ENCODE measurements around the gene XPNPEP3. TPM values are rescaled to one million over a fixed set of nuclear protein-coding genes. Genes with fewer than 3 reads are reported as not detected.
"Not testable (repeated sequence)": the region's sequence is repeated elsewhere in the genome, so short reads cannot be mapped to it uniquely, and the experiment has no call there.

The XPNPEP3 gene
- total and polyA plus RNA-seq, 2 donors, result 5.1 to 11.0 TPM

DNA sequence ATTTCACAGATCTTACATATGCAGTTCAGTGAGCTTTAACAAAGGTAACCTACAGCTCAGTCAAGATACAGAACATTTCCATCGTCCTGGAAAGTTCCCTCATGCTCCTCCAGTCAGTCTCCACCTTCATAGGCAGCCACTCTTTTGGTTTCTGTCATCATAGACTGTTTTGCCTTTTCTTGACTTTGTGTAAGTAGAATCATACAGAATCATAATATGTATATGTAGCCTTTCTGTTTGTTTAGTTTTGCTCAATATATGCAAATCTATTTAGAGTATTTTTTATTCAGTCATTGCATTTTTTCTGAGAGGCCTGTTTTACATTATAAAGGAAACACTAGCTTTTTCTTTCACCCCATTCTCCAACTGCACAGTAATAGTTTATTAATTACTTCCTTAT lies 20.0 kb downstream of the XPNPEP3 start:
- 38% methylated on average over 1 of the region's 1 CpG for WGBS

DNA sequence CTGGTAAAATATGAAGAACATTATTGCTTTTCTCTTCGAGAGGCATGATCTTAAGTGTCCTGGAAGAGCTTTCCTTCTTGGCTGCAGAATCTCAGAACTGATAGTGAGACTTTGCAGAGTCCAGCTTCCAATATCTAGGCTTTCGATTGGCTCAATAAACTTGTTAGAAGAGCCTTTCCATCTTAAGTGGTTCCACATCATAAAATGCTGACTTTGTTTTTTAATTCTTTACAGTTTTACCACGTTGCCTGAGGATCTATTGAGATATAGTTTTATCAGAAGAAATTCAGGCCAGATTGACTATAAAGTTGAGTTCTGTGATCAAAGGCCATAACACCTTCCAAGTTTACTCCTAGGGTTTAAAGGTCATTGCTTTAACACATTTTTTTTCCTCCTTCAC lies 20.5 kb downstream of the XPNPEP3 start:
- Histone ChIP-seq H3K27ac (ENCODE audit: low read depth) (no peak overlapping the region), H3K4me1 (ENCODE audit: insufficient read depth) (no peaks in the 10 kb centered on the region), H3K36me3 (ENCODE audit: insufficient read depth) (peaks cover 2% of the 10 kb centered on the region), H3K4me3 (ENCODE audit: low read depth, low read length) (no peak overlapping the region)
- 34% methylated on average over 3 of the region's 3 CpGs for WGBS
- no peak for DNase-seq (ENCODE audit: extremely low spot score)

More for the DNA sequence above, 20.0 kb downstream of the XPNPEP3 start:
- Histone ChIP-seq H3K36me3 (ENCODE audit: insufficient read depth) (peaks cover 2% of the 10 kb centered on the region), H3K27ac (ENCODE audit: low read depth) (no peak overlapping the region), H3K4me3 (ENCODE audit: low read depth, low read length) (no peak overlapping the region), H3K4me1 (ENCODE audit: insufficient read depth) (no peaks in the 10 kb centered on the region)
- no peak for DNase-seq (ENCODE audit: extremely low spot score)

DNA sequence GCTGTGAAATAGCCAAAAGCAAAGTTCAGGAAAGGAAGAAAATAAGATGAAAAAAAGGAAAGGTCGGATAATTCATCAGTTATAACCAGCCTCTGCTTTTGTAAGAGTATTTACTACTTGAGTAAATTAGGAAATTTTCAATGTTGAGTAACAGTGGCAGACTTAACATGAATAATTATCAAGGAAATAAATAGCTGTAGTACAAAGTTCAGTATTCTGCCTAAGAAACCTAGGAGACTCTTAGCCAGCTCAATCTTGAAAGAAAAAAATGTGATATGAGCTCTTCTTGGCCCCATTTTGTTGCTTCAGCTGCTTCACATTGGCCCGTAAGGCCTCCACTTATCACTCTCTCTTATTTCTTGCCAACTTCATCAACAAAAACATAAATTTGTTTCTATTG lies 22.0 kb downstream of the XPNPEP3 start:
- peaks cover 2% of the 10 kb centered on the region for H3K36me3 ChIP-seq (ENCODE audit: insufficient read depth)
- H3K27ac ChIP-seq (ENCODE audit: low read depth), result no peak overlapping the region
- no peak overlapping the region for H3K4me3 ChIP-seq (ENCODE audit: low read depth, low read length)
- H3K4me1 ChIP-seq (ENCODE audit: insufficient read depth), result no peaks in the 10 kb centered on the region
- 91% methylated on average over 2 of the region's 2 CpGs for WGBS
- DNase-seq (ENCODE audit: extremely low spot score), result no peak

DNA sequence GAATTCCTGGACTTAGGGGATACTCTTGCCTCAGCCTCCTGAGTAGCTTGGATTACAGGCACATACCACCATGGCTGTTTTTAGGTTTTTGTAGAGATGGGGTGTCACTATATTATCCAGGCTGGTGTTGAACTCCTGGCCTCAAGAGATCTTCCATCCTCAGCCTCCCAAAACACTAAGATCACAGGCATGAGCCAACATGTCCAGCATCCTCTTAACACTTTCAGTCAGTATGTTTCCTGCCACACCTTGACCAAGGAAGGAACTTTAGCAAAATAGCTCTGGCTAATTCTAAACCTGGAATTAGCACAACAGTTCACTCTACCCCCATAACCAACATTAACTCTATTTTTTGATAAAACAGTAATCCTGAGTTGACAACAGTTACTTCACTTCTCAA lies 32.2 kb downstream of the XPNPEP3 start:
- Histone ChIP-seq H3K4me1 (ENCODE audit: insufficient read depth) (no peaks in the 10 kb centered on the region), H3K36me3 (ENCODE audit: insufficient read depth) (no peaks in the 10 kb centered on the region), H3K4me3 (ENCODE audit: low read depth, low read length) (no peak overlapping the region), H3K27ac (ENCODE audit: low read depth) (no peak overlapping the region)
- no peak for DNase-seq (ENCODE audit: extremely low spot score)

DNA sequence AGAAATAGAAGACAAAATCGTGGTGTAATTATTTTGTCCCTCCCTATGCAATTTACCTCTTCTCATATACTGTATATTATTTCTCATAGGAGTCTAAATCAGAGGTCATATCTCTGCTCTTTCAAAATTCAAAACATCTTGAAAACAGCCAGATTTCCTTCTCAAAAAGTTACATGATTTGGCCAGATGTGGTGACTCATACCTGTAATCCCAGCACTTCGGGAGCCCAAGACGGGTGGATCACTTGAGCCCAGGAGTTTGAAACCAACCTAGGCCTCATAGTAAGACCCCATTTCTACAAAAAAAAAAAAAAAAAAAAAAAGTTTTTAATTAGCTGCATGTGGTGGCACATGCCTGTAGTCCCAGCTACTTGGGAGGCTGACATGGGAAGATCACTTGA lies 33.9 kb downstream of the XPNPEP3 start:
- Histone ChIP-seq H3K36me3 (ENCODE audit: insufficient read depth) (no peaks in the 10 kb centered on the region), H3K27ac (ENCODE audit: low read depth) (no peak overlapping the region), H3K4me3 (ENCODE audit: low read depth, low read length) (no peak overlapping the region), H3K4me1 (ENCODE audit: insufficient read depth) (no peaks in the 10 kb centered on the region)
- no peak for DNase-seq (ENCODE audit: extremely low spot score)
- WGBS, result 83% methylated on average over 3 of the region's 3 CpGs

DNA sequence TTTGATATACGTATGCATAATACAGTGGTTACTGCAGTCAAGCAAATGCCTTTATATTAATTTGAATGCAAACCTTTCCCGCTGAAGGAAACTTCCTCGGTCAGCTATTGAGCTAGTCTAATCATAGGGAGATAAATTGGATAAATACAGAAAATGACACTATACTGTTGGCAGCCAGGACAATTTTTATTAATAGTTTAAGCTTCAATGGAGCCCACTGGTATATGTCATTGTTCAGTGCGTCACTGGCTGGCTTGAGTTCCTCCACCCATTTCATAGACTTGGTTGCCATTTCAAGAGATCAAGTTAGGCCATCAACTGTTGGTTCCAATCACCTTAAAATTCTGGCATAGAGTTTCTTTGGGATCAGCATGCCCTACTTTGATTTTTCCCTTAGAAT lies 37.5 kb downstream of the XPNPEP3 start:
- Histone ChIP-seq H3K36me3 (ENCODE audit: insufficient read depth) (no peaks in the 10 kb centered on the region), H3K4me3 (ENCODE audit: low read depth, low read length) (no peak overlapping the region), H3K4me1 (ENCODE audit: insufficient read depth) (no peaks in the 10 kb centered on the region), H3K27ac (ENCODE audit: low read depth) (no peak overlapping the region)
- DNase-seq (ENCODE audit: extremely low spot score), result no peak
- 94% methylated on average over 4 of the region's 4 CpGs for WGBS

DNA sequence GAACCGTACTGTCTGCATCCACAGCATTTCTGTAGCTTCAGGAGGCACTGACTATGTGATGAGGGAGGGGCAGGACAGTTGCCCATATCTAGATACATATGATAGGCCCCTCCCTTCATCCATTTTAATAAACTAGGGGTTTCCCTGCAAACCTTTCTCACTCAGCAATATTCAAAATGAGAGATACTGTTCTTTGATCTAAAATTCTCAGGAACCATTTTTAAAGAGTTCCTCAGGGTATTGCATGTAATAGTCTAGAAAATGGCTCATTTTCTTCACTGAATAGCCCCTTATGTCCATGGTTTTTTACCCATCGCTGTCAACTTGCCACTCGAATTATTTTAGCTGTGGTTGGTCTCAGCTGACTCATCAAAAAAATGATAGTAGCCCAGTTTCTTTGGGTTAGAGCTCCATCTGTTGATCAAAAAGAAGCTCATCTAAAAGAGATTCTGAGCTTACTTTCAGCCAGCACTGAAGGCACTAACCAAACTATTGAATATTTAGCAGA lies 42.0 kb downstream of the XPNPEP3 start:
- 38% methylated on average over 3 of the region's 3 CpGs for WGBS
- no peaks in the 10 kb centered on the region for H3K36me3 ChIP-seq (ENCODE audit: insufficient read depth)
- no peaks in the 10 kb centered on the region for H3K4me1 ChIP-seq (ENCODE audit: insufficient read depth)
- H3K27ac ChIP-seq (ENCODE audit: low read depth), result no peak overlapping the region
- H3K4me3 ChIP-seq (ENCODE audit: low read depth, low read length), result no peak overlapping the region
- peak; percentile 15 for DNase-seq (ENCODE audit: extremely low spot score)

DNA sequence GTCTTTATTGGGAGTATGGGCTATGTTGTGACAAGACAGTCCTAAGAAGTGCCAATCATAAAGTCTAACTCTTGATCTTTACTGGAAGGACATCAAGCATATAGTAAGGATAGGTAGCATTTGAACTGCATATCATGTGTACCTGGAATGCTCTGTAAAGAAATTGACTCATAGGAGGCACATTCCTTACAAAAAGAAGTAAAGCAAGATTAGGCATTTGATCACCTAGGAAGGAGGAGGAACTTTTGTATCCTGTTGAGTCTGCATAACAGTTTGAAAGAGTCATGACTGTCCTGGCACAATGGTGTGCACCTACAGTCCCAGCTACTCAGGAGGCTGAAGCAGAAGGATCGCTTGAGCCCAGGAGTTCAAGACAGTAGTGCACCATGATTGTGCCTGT lies 47.2 kb downstream of the XPNPEP3 start:
- H3K4me1 ChIP-seq (ENCODE audit: insufficient read depth), result no peaks in the 10 kb centered on the region
- 98% methylated on average over 1 of the region's 1 CpG for WGBS
- DNase-seq (ENCODE audit: extremely low spot score), result no peak
- no peak overlapping the region for H3K4me3 ChIP-seq (ENCODE audit: low read depth, low read length)
- H3K27ac ChIP-seq (ENCODE audit: low read depth), result no peak overlapping the region
- H3K36me3 ChIP-seq (ENCODE audit: insufficient read depth), result peaks cover 2% of the 10 kb centered on the region

DNA sequence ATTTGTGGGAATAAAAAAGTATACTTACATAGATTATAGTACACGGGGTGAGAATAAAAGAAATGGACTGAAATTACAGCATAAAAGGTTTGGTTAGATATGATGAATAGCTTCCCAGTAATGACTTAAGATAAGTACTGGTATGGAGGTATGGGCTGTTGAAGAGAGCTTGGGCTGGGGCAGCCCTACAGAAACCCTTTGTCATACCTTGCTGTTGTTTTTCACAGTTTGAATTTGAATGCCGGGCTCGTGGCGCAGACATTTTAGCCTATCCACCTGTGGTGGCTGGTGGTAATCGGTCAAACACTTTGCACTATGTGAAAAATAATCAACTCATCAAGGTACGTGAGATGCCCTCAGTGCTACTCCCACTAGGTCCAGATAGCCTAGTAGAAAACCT lies 51.9 kb downstream of the XPNPEP3 start:
- peaks cover 5% of the 10 kb centered on the region for H3K36me3 ChIP-seq (ENCODE audit: insufficient read depth)
- WGBS, result 95% methylated on average over 6 of the region's 6 CpGs
- no peaks in the 10 kb centered on the region for H3K4me1 ChIP-seq (ENCODE audit: insufficient read depth)
- H3K4me3 ChIP-seq (ENCODE audit: low read depth, low read length), result no peak overlapping the region
- no peak for DNase-seq (ENCODE audit: extremely low spot score)
- no peak overlapping the region for H3K27ac ChIP-seq (ENCODE audit: low read depth)

DNA sequence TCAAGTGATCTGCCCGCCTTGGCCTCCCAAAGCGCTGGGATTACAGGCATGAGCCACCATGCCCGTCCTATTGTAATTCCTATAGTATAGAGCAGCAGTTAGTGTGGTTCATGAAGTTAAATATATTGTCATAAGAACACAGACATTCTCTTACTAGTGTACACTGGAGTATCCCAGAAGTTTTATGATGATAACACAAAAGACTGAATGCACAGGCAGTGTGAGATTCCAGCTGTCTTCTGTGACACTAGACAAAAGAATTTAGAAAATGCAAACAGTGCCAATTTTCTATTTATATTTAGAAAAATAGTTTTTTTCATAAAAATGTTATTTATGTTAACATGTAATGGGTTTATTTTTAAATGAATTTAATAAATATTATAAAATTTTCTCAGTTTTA lies 54.8 kb downstream of the XPNPEP3 start:
- DNase-seq (ENCODE audit: extremely low spot score), result no peak

DNA sequence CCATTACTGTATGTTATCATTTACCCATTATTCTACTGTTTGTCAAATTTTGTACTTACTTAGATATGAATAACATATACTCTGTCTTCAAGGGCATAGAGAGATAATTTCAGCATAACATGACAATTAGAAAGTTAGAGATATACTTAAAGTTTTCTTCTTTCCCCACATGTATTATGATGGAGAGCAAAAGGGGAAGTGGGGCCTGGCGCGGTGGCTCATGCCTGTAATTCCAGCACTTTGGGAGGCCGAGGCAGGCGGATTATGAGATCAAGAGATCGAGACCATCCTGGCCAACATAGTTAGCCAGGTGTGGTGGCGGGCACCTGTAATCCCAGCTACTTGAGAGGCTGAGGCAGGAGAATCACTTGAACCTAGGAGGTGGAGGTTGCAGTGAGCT lies 56.0 kb downstream of the XPNPEP3 start:
- H3K27ac ChIP-seq (ENCODE audit: low read depth); H3K4me1 ChIP-seq (ENCODE audit: insufficient read depth); H3K4me3 ChIP-seq (ENCODE audit: low read depth, low read length); DNase-seq (ENCODE audit: extremely low spot score); H3K36me3 ChIP-seq (ENCODE audit: insufficient read depth): not testable (repeated sequence)
- WGBS, result 97% methylated on average over 6 of the region's 6 CpGs

More for the DNA sequence above, 54.8 kb downstream of the XPNPEP3 start:
- Histone ChIP-seq H3K4me1 (ENCODE audit: insufficient read depth) (no peaks in the 10 kb centered on the region), H3K27ac (ENCODE audit: low read depth) (no peak overlapping the region), H3K36me3 (ENCODE audit: insufficient read depth) (peaks cover 3% of the 10 kb centered on the region), H3K4me3 (ENCODE audit: low read depth, low read length) (no peak overlapping the region)
- 84% methylated on average over 3 of the region's 3 CpGs for WGBS

DNA sequence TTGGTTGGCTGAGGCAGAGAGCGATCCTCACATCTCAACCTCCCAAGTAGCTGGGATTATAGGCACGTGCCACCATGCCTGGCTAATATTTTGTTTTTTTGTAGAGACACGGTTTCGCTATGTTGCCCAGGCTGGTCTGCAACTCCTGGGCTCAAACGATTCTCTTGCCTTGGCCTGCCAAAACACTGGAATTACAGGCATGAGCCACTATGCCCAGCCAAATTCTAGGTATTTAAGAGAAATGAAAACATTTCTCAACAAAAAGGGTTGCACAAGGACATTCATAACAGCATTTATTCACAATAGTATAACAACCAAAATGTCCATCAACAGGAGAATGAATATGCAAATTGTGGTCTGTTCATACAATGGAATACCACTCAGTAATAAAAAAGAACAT lies 62.5 kb downstream of the XPNPEP3 start:
- no peaks in the 10 kb centered on the region for H3K36me3 ChIP-seq (ENCODE audit: insufficient read depth)
- no peak for DNase-seq (ENCODE audit: extremely low spot score)

DNA sequence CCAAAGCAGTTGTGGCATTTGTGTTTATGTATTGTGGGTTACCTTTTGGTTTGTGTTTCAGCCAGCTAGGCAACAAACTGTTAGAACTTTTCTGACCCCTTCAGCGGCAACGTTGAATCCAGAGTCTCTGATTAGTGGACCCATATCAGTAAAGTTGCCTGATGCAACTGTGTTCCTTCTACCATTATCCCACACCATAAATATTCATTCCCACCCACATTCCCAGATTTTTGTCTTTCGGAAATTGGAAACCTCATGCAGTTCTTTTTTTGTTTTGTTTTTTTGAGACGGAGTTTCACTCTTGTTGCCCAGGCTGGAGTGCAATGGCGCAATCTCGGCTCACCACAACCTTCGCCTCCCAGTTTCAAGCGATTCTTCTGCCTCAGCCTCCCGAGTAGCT lies 63.6 kb downstream of the XPNPEP3 start:
- WGBS, result 84% methylated on average over 9 of the region's 9 CpGs
- no peak for DNase-seq (ENCODE audit: extremely low spot score)
- Histone ChIP-seq H3K36me3 (ENCODE audit: insufficient read depth) (no peaks in the 10 kb centered on the region), H3K4me1 (ENCODE audit: insufficient read depth) (no peaks in the 10 kb centered on the region), H3K4me3 (ENCODE audit: low read depth, low read length) (no peak overlapping the region), H3K27ac (ENCODE audit: low read depth) (no peak overlapping the region)

More for the DNA sequence above, 62.5 kb downstream of the XPNPEP3 start:
- Histone ChIP-seq H3K4me1 (ENCODE audit: insufficient read depth) (no peaks in the 10 kb centered on the region), H3K27ac (ENCODE audit: low read depth) (no peak overlapping the region), H3K4me3 (ENCODE audit: low read depth, low read length) (no peak overlapping the region)
- 83% methylated on average over 5 of the region's 5 CpGs for WGBS

DNA sequence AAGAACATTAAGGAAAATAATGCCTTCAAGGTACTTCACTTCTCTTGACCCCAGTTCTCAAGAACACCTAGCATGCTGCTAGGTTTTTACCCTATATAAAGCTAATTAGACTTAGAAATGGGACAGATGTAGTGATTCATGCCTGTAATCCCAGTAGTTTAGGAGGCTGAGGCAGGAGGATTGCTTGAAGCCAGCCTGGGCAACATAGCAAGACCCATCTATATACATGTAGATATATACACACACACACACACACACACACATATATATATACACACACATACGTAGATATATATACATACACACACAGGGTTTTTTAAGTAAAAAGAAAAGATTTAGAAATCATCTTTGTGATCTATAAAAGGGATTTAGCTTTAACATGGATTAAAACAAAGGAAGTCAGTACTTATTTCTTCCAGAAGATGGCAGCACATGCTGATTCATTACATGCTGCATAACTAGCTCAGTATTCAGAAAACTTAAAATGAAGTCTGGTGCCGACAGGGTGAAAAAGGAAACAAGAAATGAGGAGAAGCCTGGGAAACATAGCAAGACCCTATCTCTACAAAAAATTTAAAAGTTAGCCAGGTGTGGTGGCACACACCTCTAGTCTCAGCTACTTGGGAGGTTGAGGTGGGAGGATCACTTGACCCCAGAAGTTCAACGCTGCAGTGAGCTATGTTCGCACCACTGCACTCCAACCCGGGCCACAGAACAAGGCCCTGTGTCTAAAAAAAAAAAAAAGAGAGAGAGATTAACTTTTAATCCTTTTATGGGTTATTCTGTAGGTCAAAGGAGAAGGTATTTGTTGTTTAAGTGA lies 65.7 kb downstream of the XPNPEP3 start:
- WGBS, result 56% methylated on average over 5 of the region's 5 CpGs
- H3K27ac ChIP-seq (ENCODE audit: low read depth), result no peak overlapping the region
- no peaks in the 10 kb centered on the region for H3K4me1 ChIP-seq (ENCODE audit: insufficient read depth)
- no peak overlapping the region for H3K4me3 ChIP-seq (ENCODE audit: low read depth, low read length)
- peak; percentile 29 for DNase-seq (ENCODE audit: extremely low spot score)
- H3K36me3 ChIP-seq (ENCODE audit: insufficient read depth), result no peaks in the 10 kb centered on the region

Measured in urinary bladder (tissue), 4 donors.